Stimulated activated CD8-positive, alpha-beta memory T cell treated with anti-CD3 and anti-CD28 coated beads, Interleukin-4, amount 100 ng/mL, for 1 hour (primary cell): ENCODE measurements around the gene LTC4S.
"Not testable (repeated sequence)": the region's sequence is repeated elsewhere in the genome, so short reads cannot be mapped to it uniquely, and the experiment has no call there.

Experiments
- DNase-seq, 2 donors: peaks; one replicate each; pipeline ENCODE4 v3.0.0-alpha.2; 2020; ENCODE audit warnings: low read depth in 2 of 2, low spot score in 1 of 2

The LTC4S gene

GRCh38 chr5:179823937-179824744 lies 30.4 kb downstream of the LTC4S start:
- DNase-seq, result no peak

GRCh38 chr5:179824745-179825112 lies 30.9 kb downstream of the LTC4S start:
- DNase-seq, result no peak

GRCh38 chr5:179825655-179826182 lies 31.9 kb downstream of the LTC4S start:
- DNase-seq, result no peak

- DNase-seq, result no peak
These were observed 33.9 kb downstream of the LTC4S start for GRCh38 chr5:179827680-179828079.

- no peak for DNase-seq
These were observed 35.1 kb downstream of the LTC4S start for GRCh38 chr5:179828756-179829421.

- no peak for DNase-seq
These were observed 36.1 kb downstream of the LTC4S start for GRCh38 chr5:179829732-179830435.

GRCh38 chr5:179830818-179831468 lies 37.2 kb downstream of the LTC4S start:
- no peak for DNase-seq

GRCh38 chr5:179832039-179832745 lies 38.4 kb downstream of the LTC4S start:
- DNase-seq, result no peak

GRCh38 chr5:179833056-179833708 lies 39.4 kb downstream of the LTC4S start:
- no peak for DNase-seq

- no peak for DNase-seq
These were observed 39.9 kb downstream of the LTC4S start for GRCh38 chr5:179833709-179834070.

GRCh38 chr5:179834120-179834519 lies 40.3 kb downstream of the LTC4S start:
- DNase-seq, result no peak

GRCh38 chr5:179834871-179835270 lies 41.1 kb downstream of the LTC4S start:
- DNase-seq, result not testable (repeated sequence)

GRCh38 chr5:179836225-179837019 lies 42.6 kb downstream of the LTC4S start:
- DNase-seq, result peak in 1 of 2 donors; percentile 46

- DNase-seq, result no peak
These were observed 43.6 kb downstream of the LTC4S start for GRCh38 chr5:179837076-179838011.

- DNase-seq, result no peak
These were observed 45.8 kb downstream of the LTC4S start for GRCh38 chr5:179839328-179840256.

- no peak for DNase-seq
These were observed 46.5 kb downstream of the LTC4S start for GRCh38 chr5:179840321-179840720.

GRCh38 chr5:179840766-179841165 lies 47.0 kb downstream of the LTC4S start:
- no peak for DNase-seq
